RWPE1 (cell line): ENCODE data around the gene TBC1D17.
"Not testable (repeated sequence)": the region's sequence is repeated elsewhere in the genome, so short reads cannot be mapped to it uniquely, and the experiment has no call there.

Experiments used
- CTCF ChIA-PET: fragments of 350-600 bp; sonication (Branson Sonifier 250); formaldehyde crosslinking; extraction: SDS; loops from one replicate; lab custom pipeline; 2021; lab: Yijun Ruan, JAX
- POLR2A ChIA-PET: fragments of 400-600 bp; formaldehyde crosslinking; extraction: SDS; loops from one replicate; lab custom pipeline; 2020; ENCODE audit warnings: antibody characterized with exemption; ENCODE audit not compliant: low non-redundant PET; lab: Yijun Ruan, JAX
- DNase-seq: peaks from one replicate; pipeline ENCODE4 v3.0.0; 2012; ENCODE audit warnings: low spot score
- H3K27ac ChIP-seq: fragments of 450-650 bp; 2 replicates; pipeline ENCODE4 v1.5.1; 2017
- CTCF ChIP-seq: fragments of 450-650 bp; conservative IDR thresholded peaks from 2 replicates; pipeline ENCODE4 v1.5.1; 2017; ENCODE audit warnings: low read depth, mild to moderate bottlenecking

The TBC1D17 gene

GRCh38 chr19:49921871-49922795 lies 44.6 kb downstream of the TBC1D17 start:
- DNase-seq, result no peak
- no peak for TF ChIP-seq CTCF
- peak overlapping the region; percentile 62 for H3K27ac ChIP-seq
- ChIA-PET POLR2A (no interaction called here), CTCF (interaction anchor here (0.6 kb wide), 1 partner anchor 60 kb away, joined by 7 read pairs; no protein-coding TSS in a partner anchor)

GRCh38 chr19:49923055-49924003 lies 45.8 kb downstream of the TBC1D17 start:
- no peak for DNase-seq
- ChIA-PET CTCF (interaction anchor here (0.6 kb wide), 3 partner anchors 12 to 92 kb away, joined by 3 to 7 read pairs (median 5); no protein-coding TSS in a partner anchor), POLR2A (no interaction called here)
- peak overlapping the region; percentile 62 for H3K27ac ChIP-seq
- no peak for TF ChIP-seq CTCF

DNA sequence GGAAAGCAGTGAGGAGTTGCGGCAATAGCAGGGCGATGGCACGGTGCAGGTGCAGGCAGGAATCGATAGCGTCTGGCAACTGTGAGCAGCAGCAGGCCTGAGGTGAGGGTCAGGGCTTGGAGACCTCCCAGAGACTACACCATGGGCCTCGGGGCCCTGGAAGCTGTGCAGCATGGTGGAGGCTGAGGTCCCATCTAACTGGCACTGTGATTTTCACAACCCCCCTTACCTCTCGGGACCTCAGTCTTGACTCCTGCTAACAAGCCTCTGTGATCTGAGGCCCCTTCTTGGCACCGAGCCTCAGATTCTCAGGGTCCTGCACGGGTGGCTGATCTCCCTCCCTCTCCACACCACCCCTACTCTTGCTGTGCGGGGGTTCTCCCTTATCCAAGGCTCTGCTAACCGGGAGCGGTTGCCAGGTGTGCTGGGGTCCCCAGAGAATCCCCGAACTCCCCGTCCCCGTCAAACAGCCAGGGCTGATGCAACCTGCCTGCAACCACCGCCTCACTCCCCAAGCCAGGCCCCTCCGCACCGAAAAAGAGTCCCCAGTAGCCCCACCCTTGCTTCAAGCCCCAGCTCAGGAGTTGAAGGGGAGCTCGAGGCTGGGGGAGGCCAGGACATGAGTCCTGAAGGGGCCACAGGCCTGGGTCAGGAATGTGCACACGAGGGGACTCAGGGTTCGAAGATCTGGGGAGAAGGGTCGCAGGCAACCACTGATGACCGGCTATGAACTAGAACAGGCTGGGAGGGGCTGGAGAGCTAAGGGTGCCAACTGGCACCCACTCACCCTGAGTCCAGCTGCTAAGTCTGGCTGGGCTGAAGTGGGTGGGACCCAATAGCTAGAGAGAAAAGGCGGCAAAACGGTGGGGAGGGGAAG lies 46.7 kb downstream of the TBC1D17 start:
- POLR2A ChIA-PET, result no interaction called here
- H3K27ac ChIP-seq, result peak overlapping the region; percentile 62
- CTCF ChIA-PET, result interaction anchor here (0.6 kb wide), 1 partner anchor 11 kb away, joined by 5 read pairs; no protein-coding TSS in a partner anchor
- no peak for DNase-seq
- TF ChIP-seq CTCF, result no peak

DNA sequence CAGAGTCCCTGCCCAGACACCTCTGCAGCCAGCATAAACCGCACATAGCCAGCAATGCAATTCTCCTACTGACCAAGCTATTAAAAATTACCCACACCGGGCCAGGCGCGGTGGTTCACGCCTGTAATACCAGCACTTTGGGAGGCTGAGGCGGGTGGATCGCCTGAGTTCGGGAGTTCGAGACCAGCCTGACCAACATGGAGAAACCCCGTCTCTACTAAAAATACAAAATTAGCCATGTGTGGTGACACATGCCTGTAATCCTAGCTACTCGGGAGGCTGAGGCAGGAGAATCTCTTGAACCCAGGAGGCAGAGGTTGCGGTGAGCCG lies 47.3 kb downstream of the TBC1D17 start:
- CTCF ChIA-PET, POLR2A ChIA-PET, DNase-seq: not testable (repeated sequence)
- H3K27ac ChIP-seq, result peak overlapping the region; percentile 62

- no peak overlapping the region for H3K27ac ChIP-seq
- no peak for DNase-seq
- ChIA-PET CTCF (no interaction called here), POLR2A (interaction anchor here (0.7 kb wide), 1 partner anchor 48 kb away, joined by 5 read pairs; the partner anchor contains the start of genes AKT1S1 and TBC1D17)
- no peak for TF ChIP-seq CTCF
Observed at GRCh38 chr19:49925486-49925885, 48.0 kb downstream of the TBC1D17 start.

DNA sequence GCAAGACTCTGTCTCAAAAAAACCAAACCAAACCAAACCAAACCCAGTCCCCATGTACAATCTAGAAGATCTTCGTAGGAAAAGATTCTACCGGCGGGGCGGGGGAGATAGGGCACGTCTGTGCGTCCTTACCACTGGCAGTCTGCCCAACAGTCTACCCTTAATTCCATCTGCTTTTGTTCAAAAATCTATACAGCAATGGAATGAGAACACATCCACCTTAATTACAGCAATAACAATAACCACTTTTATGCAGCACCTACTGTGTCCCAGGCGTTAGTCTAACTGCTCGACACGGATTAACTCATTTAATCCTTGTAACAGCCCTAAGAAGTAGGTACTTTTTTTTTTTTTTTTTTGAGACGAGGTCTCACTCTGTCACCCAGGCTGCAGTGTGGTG lies 49.0 kb downstream of the TBC1D17 start:
- ChIA-PET POLR2A (interaction anchor here (0.6 kb wide), 1 partner anchor 909 kb away, joined by 6 read pairs; no protein-coding TSS in a partner anchor), CTCF (no interaction called here)
- no peak for TF ChIP-seq CTCF
- no peak for DNase-seq
- peak overlapping the region; percentile 15; the same call in 1 of the 2 replicates for H3K27ac ChIP-seq
